Panc1 (cell line): Measurements from ENCODE around the gene GPR153.

Source experiments
- CTCF ChIP-seq: fragments of 450-650 bp; IDR thresholded peaks from 2 replicates; pipeline ENCODE4 v1.5.1; 2017; ENCODE audit warnings: mild to moderate bottlenecking
- POLR2AphosphoS5 ChIP-seq: IDR thresholded peaks from 2 replicates; pipeline ENCODE4 v1.6.1; 2012; ENCODE audit warnings: mild to moderate bottlenecking, low read depth, low read length, moderate library complexity
- REST ChIP-seq, 2 experiments: IDR thresholded peaks; 2 replicates each; pipeline ENCODE4 v1.6.1; 2011 to 2012; ENCODE audit warnings: low read depth in 2 of 2, control low read depth in 1 of 2, low read length in 1 of 2, mild to moderate bottlenecking in 1 of 2, moderate library complexity in 1 of 2; ENCODE audit not compliant: insufficient read depth in 1 of 2
- SIN3A ChIP-seq: IDR thresholded peaks from 2 replicates; pipeline ENCODE4 v1.6.1; 2012; ENCODE audit warnings: low read depth, mild to moderate bottlenecking, low read length, moderate library complexity, borderline replicate concordance; ENCODE audit not compliant: insufficient read depth
- TCF7L2 ChIP-seq: IDR thresholded peaks from 2 replicates; pipeline ENCODE4 v1.6.1; 2011; ENCODE audit warnings: mild to moderate bottlenecking, low read depth, low read length, inconsistent platforms

DNA sequence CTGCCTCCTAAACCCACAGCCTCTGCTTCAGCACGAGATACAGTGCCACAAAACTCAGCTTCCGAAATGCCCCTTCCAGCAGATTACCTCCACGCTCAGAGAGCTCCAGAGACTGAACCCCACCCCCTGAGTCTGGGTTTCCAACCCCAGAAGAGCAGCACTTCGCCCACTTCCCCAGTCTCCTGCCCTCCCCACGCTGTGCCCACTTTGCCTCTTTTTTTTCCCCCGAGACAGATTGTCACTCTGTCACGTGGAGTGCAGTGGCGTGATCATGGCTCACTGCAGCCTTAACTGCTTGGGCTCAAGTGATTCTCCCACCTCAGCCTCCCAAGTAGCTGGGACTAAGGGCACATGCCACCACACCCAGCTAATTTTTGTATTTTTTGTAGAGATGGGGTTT lies 35.2 kb downstream of the GPR153 start:
- TF ChIP-seq CTCF = no peak
- TF ChIP-seq POLR2AphosphoS5 = no peak
- TF ChIP-seq TCF7L2 = no peak
- no peak for TF ChIP-seq SIN3A
- no peak for TF ChIP-seq REST (IDR thresholded peaks at IDR 0.05; ENCODE audit: insufficient read depth in 1 of 2, low read depth in 2 of 2, low read length in 1 of 2)
